GM18909 (cell line): ENCODE results near the gene CLTA.
"Not testable (repeated sequence)": the region's sequence is repeated elsewhere in the genome, so short reads cannot be mapped to it uniquely, and the experiment has no call there.

Experiments
- ATAC-seq: cut with Tn5 transposase; IDR thresholded peaks from one replicate; pipeline ENCODE4 v1.9.1; 2021; ENCODE audit warnings: mild to moderate bottlenecking; ENCODE audit not compliant: unreplicated experiment, poor library complexity

Gene CLTA

GRCh38 chr9:36180243-36180642, 10.5 kb upstream of the CLTA start:
- not testable (repeated sequence) for ATAC-seq

GRCh38 chr9:36187414-36187813, 3.3 kb upstream of the CLTA start:
- ATAC-seq, result no peak

GRCh38 chr9:36188212-36188611, 2.5 kb upstream of the CLTA start:
- no peak for ATAC-seq

GRCh38 chr9:36189976-36190375, 745 bp upstream of the CLTA start:
- no peak for ATAC-seq

- ATAC-seq, result peak; percentile 21
Measured at GRCh38 chr9:36191290-36191645, 547 bp downstream of the CLTA start.

- no peak for ATAC-seq
Measured at GRCh38 chr9:36191686-36192085, 965 bp downstream of the CLTA start.

- ATAC-seq, result no peak
Measured at GRCh38 chr9:36192196-36192595, 1.5 kb downstream of the CLTA start.

- ATAC-seq, result no peak
Measured at GRCh38 chr9:36193023-36193422, 2.3 kb downstream of the CLTA start.

GRCh38 chr9:36194326-36195000, 3.7 kb downstream of the CLTA start:
- ATAC-seq, result no peak

- ATAC-seq, result no peak
Measured at GRCh38 chr9:36204906-36205547, 14.3 kb downstream of the CLTA start.

- no peak for ATAC-seq
Measured at GRCh38 chr9:36207016-36207415, 16.3 kb downstream of the CLTA start.

- ATAC-seq, result no peak
Measured at GRCh38 chr9:36207546-36208012, 16.9 kb downstream of the CLTA start.

- no peak for ATAC-seq
Measured at GRCh38 chr9:36208521-36209253, 18.0 kb downstream of the CLTA start.

- no peak for ATAC-seq
Measured at GRCh38 chr9:36210722-36211121, 20.0 kb downstream of the CLTA start.

- no peak for ATAC-seq
Measured at GRCh38 chr9:36211510-36211909, 20.8 kb downstream of the CLTA start.

GRCh38 chr9:36213387-36213786, 22.7 kb downstream of the CLTA start:
- ATAC-seq, result no peak

- no peak for ATAC-seq
Measured at GRCh38 chr9:36213989-36214388, 23.3 kb downstream of the CLTA start.

- ATAC-seq, result no peak
Measured at GRCh38 chr9:36214571-36214970, 23.9 kb downstream of the CLTA start.

- ATAC-seq, result no peak
Measured at GRCh38 chr9:36217256-36217968, 26.7 kb downstream of the CLTA start.

GRCh38 chr9:36218011-36218410, 27.3 kb downstream of the CLTA start:
- ATAC-seq, result no peak

GRCh38 chr9:36218411-36218901, 27.7 kb downstream of the CLTA start:
- no peak for ATAC-seq
